ENCODE measurements around the gene RGS4.

Gene RGS4

DNA sequence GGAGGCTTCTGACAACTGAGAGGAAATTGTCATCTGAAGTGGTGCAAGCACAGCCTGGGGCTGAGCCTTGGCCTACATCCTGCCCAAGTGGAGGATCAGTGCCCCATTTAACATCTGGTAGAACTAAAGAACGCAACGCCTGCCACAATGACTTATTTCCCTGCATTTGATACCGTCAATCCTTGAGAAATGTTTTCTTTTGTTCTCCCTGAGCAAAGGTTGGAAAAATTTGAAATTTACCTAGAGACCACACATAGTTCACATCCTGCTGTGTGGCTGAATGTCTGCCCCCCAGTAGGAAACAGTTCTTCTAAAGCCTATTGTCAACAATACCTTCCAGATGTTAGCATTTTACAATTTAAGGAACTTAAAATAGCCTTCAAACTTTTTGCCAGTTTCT is 5.6 kb upstream of the RGS4 start:
- TF ChIP-seq PAX5 (IDR thresholded peaks at IDR 0.05; ENCODE audit: insufficient read depth, low read length, severe bottlenecking): no peak
- TF ChIP-seq POLR2A (IDR thresholded peaks at IDR 0.05; ENCODE audit: low read depth, low read length): no peak
- no peak for TF ChIP-seq POU2F2 (IDR thresholded peaks at IDR 0.05; ENCODE audit: low read depth, low read length)
- no peak for TF ChIP-seq SPI1 (IDR thresholded peaks at IDR 0.05; ENCODE audit: low read depth, low read length)
- no peak for TF ChIP-seq POLR2AphosphoS5 (IDR thresholded peaks at IDR 0.05; ENCODE audit: low read depth, low read length)
- no peak for TF ChIP-seq TAF1 (IDR thresholded peaks at IDR 0.05; ENCODE audit: low read depth, low read length)
- DNase-seq (ENCODE audit: insufficient read length, low spot score) (no peak), FAIRE-seq (no peak)

GRCh38 chr1:163066168-163066567 is 3.0 kb upstream of the RGS4 start:
- no peak for FAIRE-seq

DNA sequence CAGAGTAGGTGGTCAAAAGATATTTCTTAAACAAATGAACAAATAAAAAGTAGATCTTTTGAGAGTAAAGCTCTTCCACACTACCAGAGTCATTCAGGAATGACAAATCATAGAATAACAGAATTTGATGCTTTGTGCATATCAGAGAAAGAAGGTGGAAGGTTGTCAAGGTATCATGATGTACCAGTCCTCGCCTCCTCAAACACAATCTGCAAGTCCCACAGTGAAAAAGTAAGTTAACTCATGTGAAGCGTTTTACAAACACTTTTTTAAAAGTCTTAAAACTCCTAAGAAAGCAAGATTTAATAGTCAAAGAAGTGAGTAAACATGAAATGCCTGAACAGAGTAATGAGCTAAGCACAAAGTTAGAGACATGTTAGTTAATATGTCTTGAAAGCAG is 2.5 kb upstream of the RGS4 start:
- TF ChIP-seq TAF1 (IDR thresholded peaks at IDR 0.05; ENCODE audit: low read depth, low read length) (no peak), POLR2AphosphoS5 (IDR thresholded peaks at IDR 0.05; ENCODE audit: low read depth, low read length) (no peak), PAX5 (IDR thresholded peaks at IDR 0.05; ENCODE audit: insufficient read depth, low read length, severe bottlenecking) (no peak), SPI1 (IDR thresholded peaks at IDR 0.05; ENCODE audit: low read depth, low read length) (no peak), POLR2A (IDR thresholded peaks at IDR 0.05; ENCODE audit: low read depth, low read length) (no peak), POU2F2 (IDR thresholded peaks at IDR 0.05; ENCODE audit: low read depth, low read length) (no peak)
- DNase-seq (ENCODE audit: insufficient read length, low spot score): no peak
- no peak for FAIRE-seq

More at GRCh38 chr1:163066168-163066567, 3.0 kb upstream of the RGS4 start:
- no peak for DNase-seq (ENCODE audit: insufficient read length, low spot score)
- TF ChIP-seq POU2F2 (IDR thresholded peaks at IDR 0.05; ENCODE audit: low read depth, low read length): no peak
- no peak for TF ChIP-seq TAF1 (IDR thresholded peaks at IDR 0.05; ENCODE audit: low read depth, low read length)
- TF ChIP-seq PAX5 (IDR thresholded peaks at IDR 0.05; ENCODE audit: insufficient read depth, low read length, severe bottlenecking): no peak
- TF ChIP-seq SPI1 (IDR thresholded peaks at IDR 0.05; ENCODE audit: low read depth, low read length): no peak
- no peak for TF ChIP-seq POLR2A (IDR thresholded peaks at IDR 0.05; ENCODE audit: low read depth, low read length)
- TF ChIP-seq POLR2AphosphoS5 (IDR thresholded peaks at IDR 0.05; ENCODE audit: low read depth, low read length): no peak

- FAIRE-seq (no peak), DNase-seq (ENCODE audit: insufficient read length, low spot score) (no peak)
- no peak for TF ChIP-seq SPI1 (IDR thresholded peaks at IDR 0.05; ENCODE audit: low read depth, low read length)
- TF ChIP-seq POU2F2 (IDR thresholded peaks at IDR 0.05; ENCODE audit: low read depth, low read length): no peak
- no peak for TF ChIP-seq PAX5 (IDR thresholded peaks at IDR 0.05; ENCODE audit: insufficient read depth, low read length, severe bottlenecking)
- no peak for TF ChIP-seq TAF1 (IDR thresholded peaks at IDR 0.05; ENCODE audit: low read depth, low read length)
- TF ChIP-seq POLR2AphosphoS5 (IDR thresholded peaks at IDR 0.05; ENCODE audit: low read depth, low read length): no peak
- no peak for TF ChIP-seq POLR2A (IDR thresholded peaks at IDR 0.05; ENCODE audit: low read depth, low read length)
Measured at GRCh38 chr1:163068716-163069115, 445 bp upstream of the RGS4 start.

GRCh38 chr1:163069655-163070277 is 605 bp downstream of the RGS4 start:
- TF ChIP-seq POLR2AphosphoS5 (IDR thresholded peaks at IDR 0.05; ENCODE audit: low read depth, low read length) (no peak), SPI1 (IDR thresholded peaks at IDR 0.05; ENCODE audit: low read depth, low read length) (no peak), POU2F2 (IDR thresholded peaks at IDR 0.05; ENCODE audit: low read depth, low read length) (no peak), PAX5 (IDR thresholded peaks at IDR 0.05; ENCODE audit: insufficient read depth, low read length, severe bottlenecking) (no peak), TAF1 (IDR thresholded peaks at IDR 0.05; ENCODE audit: low read depth, low read length) (no peak), POLR2A (IDR thresholded peaks at IDR 0.05; ENCODE audit: low read depth, low read length) (no peak)
- FAIRE-seq (no peak), DNase-seq (ENCODE audit: insufficient read length, low spot score) (no peak)

- peak; percentile 76 for FAIRE-seq
- peak; percentile 8 for DNase-seq (ENCODE audit: insufficient read length, low spot score)
- no peak for TF ChIP-seq SPI1 (IDR thresholded peaks at IDR 0.05; ENCODE audit: low read depth, low read length)
- no peak for TF ChIP-seq POLR2AphosphoS5 (IDR thresholded peaks at IDR 0.05; ENCODE audit: low read depth, low read length)
- no peak for TF ChIP-seq POU2F2 (IDR thresholded peaks at IDR 0.05; ENCODE audit: low read depth, low read length)
- no peak for TF ChIP-seq PAX5 (IDR thresholded peaks at IDR 0.05; ENCODE audit: insufficient read depth, low read length, severe bottlenecking)
- TF ChIP-seq TAF1 (IDR thresholded peaks at IDR 0.05; ENCODE audit: low read depth, low read length): no peak
- TF ChIP-seq POLR2A (IDR thresholded peaks at IDR 0.05; ENCODE audit: low read depth, low read length): no peak
Measured at GRCh38 chr1:163071405-163072255, 2.5 kb downstream of the RGS4 start.

GRCh38 chr1:163072658-163073057 is 3.5 kb downstream of the RGS4 start:
- no peak for TF ChIP-seq POLR2AphosphoS5 (IDR thresholded peaks at IDR 0.05; ENCODE audit: low read depth, low read length)
- TF ChIP-seq POU2F2 (IDR thresholded peaks at IDR 0.05; ENCODE audit: low read depth, low read length): no peak
- no peak for TF ChIP-seq PAX5 (IDR thresholded peaks at IDR 0.05; ENCODE audit: insufficient read depth, low read length, severe bottlenecking)
- no peak for TF ChIP-seq TAF1 (IDR thresholded peaks at IDR 0.05; ENCODE audit: low read depth, low read length)
- TF ChIP-seq SPI1 (IDR thresholded peaks at IDR 0.05; ENCODE audit: low read depth, low read length): no peak
- no peak for TF ChIP-seq POLR2A (IDR thresholded peaks at IDR 0.05; ENCODE audit: low read depth, low read length)
- no peak for FAIRE-seq
- no peak for DNase-seq (ENCODE audit: insufficient read length, low spot score)

GRCh38 chr1:163074004-163074403 is 4.8 kb downstream of the RGS4 start:
- FAIRE-seq: no peak
- no peak for DNase-seq (ENCODE audit: insufficient read length, low spot score)
- no peak for TF ChIP-seq TAF1 (IDR thresholded peaks at IDR 0.05; ENCODE audit: low read depth, low read length)
- TF ChIP-seq SPI1 (IDR thresholded peaks at IDR 0.05; ENCODE audit: low read depth, low read length): no peak
- no peak for TF ChIP-seq POLR2A (IDR thresholded peaks at IDR 0.05; ENCODE audit: low read depth, low read length)
- TF ChIP-seq POLR2AphosphoS5 (IDR thresholded peaks at IDR 0.05; ENCODE audit: low read depth, low read length): no peak
- no peak for TF ChIP-seq PAX5 (IDR thresholded peaks at IDR 0.05; ENCODE audit: insufficient read depth, low read length, severe bottlenecking)
- no peak for TF ChIP-seq POU2F2 (IDR thresholded peaks at IDR 0.05; ENCODE audit: low read depth, low read length)

- TF ChIP-seq SPI1 (IDR thresholded peaks at IDR 0.05; ENCODE audit: low read depth, low read length): no peak
- no peak for TF ChIP-seq PAX5 (IDR thresholded peaks at IDR 0.05; ENCODE audit: insufficient read depth, low read length, severe bottlenecking)
- no peak for TF ChIP-seq POLR2AphosphoS5 (IDR thresholded peaks at IDR 0.05; ENCODE audit: low read depth, low read length)
- no peak for TF ChIP-seq POLR2A (IDR thresholded peaks at IDR 0.05; ENCODE audit: low read depth, low read length)
- no peak for TF ChIP-seq TAF1 (IDR thresholded peaks at IDR 0.05; ENCODE audit: low read depth, low read length)
- no peak for TF ChIP-seq POU2F2 (IDR thresholded peaks at IDR 0.05; ENCODE audit: low read depth, low read length)
- DNase-seq (ENCODE audit: insufficient read length, low spot score) (no peak), FAIRE-seq (no peak)
Measured at GRCh38 chr1:163074716-163075284, 5.6 kb downstream of the RGS4 start.
